ENCODE results near the gene SLX4IP.

Gene SLX4IP

DNA sequence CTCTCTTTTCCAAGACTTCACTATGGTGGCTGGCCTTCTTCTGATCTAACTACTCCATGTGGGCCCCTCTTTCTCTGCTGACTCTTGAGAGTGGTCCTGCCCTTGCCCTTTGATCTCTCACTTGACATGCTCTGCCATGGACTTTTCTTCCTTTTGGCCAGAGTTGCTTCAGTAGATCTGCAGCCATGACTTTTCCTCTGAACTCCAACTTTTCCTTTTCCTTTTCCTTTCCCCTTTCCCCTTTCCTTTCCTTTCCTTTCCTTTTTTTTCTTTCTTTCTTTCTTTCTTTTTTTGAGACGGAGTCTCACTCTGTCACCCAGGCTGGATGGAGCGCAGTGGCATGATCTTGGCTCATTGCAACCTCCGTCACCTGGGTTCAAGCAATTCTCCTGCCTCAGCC, 150.2 kb downstream of the SLX4IP start:
- no peak for TF ChIP-seq TEAD4 (IDR thresholded peaks at IDR 0.05)
- no peak for TF ChIP-seq RAD21 (IDR thresholded peaks at IDR 0.05; ENCODE audit: low read depth)
- no peak for TF ChIP-seq CREB1 (IDR thresholded peaks at IDR 0.05; ENCODE audit: low read depth)
- no peak for TF ChIP-seq EP300 (IDR thresholded peaks at IDR 0.05; ENCODE audit: borderline replicate concordance)
- TF ChIP-seq YY1 (IDR thresholded peaks at IDR 0.05; ENCODE audit: low read depth), result no peak
- no peak for TF ChIP-seq TCF12 (IDR thresholded peaks at IDR 0.05; ENCODE audit: low read depth)

DNA sequence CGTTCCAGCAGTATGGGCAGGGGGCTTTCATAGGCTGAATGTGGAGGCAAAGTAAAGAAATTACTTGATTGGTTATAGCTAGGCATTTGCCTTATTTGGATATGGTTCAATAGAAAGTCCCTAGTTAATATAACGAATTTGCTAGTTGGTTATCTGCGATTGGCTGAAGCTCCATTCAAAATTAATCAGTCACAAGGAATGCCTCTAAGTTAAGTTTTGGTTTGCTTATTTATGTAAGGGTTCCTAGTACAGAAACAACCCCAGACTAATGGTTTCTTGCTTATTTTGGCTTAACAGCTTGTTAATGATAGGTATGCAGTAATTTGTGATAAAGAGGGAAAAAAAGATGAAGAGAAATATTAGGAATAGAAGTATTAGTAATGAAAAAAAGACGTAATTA, 151.2 kb downstream of the SLX4IP start:
- no peak for TF ChIP-seq YY1 (IDR thresholded peaks at IDR 0.05; ENCODE audit: low read depth)
- no peak for TF ChIP-seq EGR1 (IDR thresholded peaks at IDR 0.05)
- TF ChIP-seq TCF12 (IDR thresholded peaks at IDR 0.05; ENCODE audit: low read depth), result no peak

DNA sequence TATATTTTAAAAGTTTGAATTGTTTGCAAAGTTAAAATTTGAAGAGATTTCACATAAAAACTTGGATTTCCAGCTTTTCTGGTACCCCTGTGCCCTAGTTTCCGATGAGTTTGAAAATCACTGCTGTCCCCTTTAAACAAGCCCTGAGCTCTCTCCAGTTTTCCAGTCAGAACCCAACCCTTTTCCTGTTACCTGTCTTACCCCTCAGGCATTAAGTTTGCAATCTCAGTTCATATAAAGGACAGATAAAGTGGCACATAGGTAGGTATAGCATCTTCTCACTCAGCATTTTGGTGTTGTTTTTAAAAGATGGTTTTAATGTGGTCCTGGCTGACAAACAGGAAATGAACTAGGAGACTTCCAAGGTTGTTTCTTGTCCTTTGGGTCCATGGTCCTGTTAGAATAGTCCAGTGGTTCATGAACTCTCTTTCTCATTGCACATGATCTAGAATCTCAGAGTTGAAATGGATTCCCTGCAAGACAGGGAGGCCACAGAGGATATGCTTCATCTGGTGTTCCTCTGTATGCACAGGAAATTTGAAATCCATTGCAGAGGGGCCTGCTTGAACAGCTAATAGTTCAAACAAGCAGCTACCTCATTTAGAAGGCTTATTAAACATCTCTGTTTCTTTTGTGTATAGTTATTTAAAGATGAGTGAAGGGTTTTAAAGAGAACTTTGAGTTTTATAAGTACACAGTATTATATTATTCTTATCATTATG, 156.0 kb downstream of the SLX4IP start:
- TF ChIP-seq NFIC (IDR thresholded peaks at IDR 0.05) (no peak), EGR1 (IDR thresholded peaks at IDR 0.05) (no peak), TCF12 (IDR thresholded peaks at IDR 0.05; ENCODE audit: low read depth) (no peak), RAD21 (IDR thresholded peaks at IDR 0.05; ENCODE audit: low read depth) (no peak), FOXM1 (IDR thresholded peaks at IDR 0.05; ENCODE audit: borderline replicate concordance, low read depth) (no peak), CREB1 (IDR thresholded peaks at IDR 0.05; ENCODE audit: low read depth) (no peak), TEAD4 (IDR thresholded peaks at IDR 0.05) (no peak), TAF1 (IDR thresholded peaks at IDR 0.05; ENCODE audit: low read depth) (no peak), YY1 (IDR thresholded peaks at IDR 0.05; ENCODE audit: low read depth) (no peak), ZBTB7A (IDR thresholded peaks at IDR 0.05; ENCODE audit: low read depth) (no peak), CEBPB (IDR thresholded peaks at IDR 0.05) (no peak), EP300 (IDR thresholded peaks at IDR 0.05; ENCODE audit: borderline replicate concordance) (no peak)
- TF ChIP-seq, protein P1, sequence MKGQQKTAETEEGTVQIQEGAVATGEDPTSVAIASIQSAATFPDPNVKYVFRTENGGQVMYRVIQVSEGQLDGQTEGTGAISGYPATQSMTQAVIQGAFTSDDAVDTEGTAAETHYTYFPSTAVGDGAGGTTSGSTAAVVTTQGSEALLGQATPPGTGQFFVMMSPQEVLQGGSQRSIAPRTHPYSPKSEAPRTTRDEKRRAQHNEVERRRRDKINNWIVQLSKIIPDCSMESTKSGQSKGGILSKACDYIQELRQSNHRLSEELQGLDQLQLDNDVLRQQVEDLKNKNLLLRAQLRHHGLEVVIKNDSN (IDR thresholded peaks at IDR 0.05), result no peak
- TF ChIP-seq, protein P2, sequence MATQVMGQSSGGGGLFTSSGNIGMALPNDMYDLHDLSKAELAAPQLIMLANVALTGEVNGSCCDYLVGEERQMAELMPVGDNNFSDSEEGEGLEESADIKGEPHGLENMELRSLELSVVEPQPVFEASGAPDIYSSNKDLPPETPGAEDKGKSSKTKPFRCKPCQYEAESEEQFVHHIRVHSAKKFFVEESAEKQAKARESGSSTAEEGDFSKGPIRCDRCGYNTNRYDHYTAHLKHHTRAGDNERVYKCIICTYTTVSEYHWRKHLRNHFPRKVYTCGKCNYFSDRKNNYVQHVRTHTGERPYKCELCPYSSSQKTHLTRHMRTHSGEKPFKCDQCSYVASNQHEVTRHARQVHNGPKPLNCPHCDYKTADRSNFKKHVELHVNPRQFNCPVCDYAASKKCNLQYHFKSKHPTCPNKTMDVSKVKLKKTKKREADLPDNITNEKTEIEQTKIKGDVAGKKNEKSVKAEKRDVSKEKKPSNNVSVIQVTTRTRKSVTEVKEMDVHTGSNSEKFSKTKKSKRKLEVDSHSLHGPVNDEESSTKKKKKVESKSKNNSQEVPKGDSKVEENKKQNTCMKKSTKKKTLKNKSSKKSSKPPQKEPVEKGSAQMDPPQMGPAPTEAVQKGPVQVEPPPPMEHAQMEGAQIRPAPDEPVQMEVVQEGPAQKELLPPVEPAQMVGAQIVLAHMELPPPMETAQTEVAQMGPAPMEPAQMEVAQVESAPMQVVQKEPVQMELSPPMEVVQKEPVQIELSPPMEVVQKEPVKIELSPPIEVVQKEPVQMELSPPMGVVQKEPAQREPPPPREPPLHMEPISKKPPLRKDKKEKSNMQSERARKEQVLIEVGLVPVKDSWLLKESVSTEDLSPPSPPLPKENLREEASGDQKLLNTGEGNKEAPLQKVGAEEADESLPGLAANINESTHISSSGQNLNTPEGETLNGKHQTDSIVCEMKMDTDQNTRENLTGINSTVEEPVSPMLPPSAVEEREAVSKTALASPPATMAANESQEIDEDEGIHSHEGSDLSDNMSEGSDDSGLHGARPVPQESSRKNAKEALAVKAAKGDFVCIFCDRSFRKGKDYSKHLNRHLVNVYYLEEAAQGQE (IDR thresholded peaks at IDR 0.05; ENCODE audit: low read depth), result no peak
- TF ChIP-seq, protein P3, sequence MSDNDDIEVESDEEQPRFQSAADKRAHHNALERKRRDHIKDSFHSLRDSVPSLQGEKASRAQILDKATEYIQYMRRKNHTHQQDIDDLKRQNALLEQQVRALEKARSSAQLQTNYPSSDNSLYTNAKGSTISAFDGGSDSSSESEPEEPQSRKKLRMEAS (IDR thresholded peaks at IDR 0.05), result no peak

DNA sequence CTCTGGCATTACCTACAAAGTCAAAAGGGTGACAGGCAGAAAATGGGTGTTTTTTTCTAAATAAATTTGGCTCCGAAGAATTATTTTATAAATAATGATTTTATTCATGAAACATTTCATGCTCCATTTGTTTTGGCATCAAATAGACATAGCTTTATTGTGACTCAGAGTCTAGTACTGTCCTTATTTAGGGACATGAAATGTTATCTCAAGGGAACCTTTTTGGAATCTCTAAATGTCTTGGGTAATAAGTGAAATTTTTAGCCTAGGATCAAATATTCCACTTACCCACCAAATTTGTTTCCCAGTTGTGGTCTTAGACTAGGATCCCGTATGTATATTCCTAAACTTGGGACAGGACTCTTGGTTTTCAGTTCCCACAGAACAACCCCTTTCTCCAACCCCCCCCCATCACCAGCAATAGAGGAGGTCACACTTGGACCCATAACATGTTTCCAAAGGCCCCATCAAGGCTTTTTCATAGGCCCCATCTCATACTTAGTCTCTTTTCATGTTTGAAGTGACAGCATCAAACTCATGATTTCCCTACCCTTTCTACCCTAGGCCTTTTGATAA, 156.9 kb downstream of the SLX4IP start:
- TF ChIP-seq YY1 (IDR thresholded peaks at IDR 0.05; ENCODE audit: low read depth) (no peak), FOXM1 (IDR thresholded peaks at IDR 0.05; ENCODE audit: borderline replicate concordance, low read depth) (no peak), RAD21 (IDR thresholded peaks at IDR 0.05; ENCODE audit: low read depth) (no peak), NFIC (IDR thresholded peaks at IDR 0.05) (peak; percentile 50; the same call in 1 of the 2 replicates), CEBPB (IDR thresholded peaks at IDR 0.05) (no peak)
- TF ChIP-seq, protein P2 (IDR thresholded peaks at IDR 0.05; ENCODE audit: low read depth), result no peak

DNA sequence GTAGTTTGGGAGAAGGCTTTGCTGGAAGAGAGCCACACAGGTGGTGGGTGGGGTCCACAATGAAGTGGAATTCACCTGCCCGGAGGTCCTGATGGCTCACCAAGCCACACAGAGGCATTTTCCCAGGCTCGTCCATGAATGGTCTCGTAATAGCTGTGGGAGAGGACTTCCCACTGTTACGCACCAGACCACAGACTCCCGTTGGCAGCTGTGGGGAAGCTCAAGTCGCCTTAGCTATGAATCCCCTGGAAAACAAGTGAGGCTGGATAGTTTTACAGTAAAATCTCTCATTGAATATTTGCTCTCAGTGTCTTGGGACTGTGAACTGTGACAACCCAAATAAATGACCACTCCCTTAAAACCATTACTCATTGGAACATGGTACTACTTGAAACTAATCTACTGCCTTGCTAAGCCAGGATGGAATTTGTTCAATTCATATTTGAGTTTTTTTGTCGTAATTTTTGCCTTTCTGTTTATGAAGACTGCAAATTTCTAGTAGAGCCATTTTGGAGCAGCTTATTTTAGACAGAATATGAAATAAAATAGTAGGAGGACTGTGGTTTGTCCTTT, 159.3 kb downstream of the SLX4IP start:
- TF ChIP-seq RAD21 (IDR thresholded peaks at IDR 0.05; ENCODE audit: low read depth) (no peak), TCF12 (IDR thresholded peaks at IDR 0.05; ENCODE audit: low read depth) (0 out of 2 replicates have a peak, but pooled peaks have one; percentile 28)

DNA sequence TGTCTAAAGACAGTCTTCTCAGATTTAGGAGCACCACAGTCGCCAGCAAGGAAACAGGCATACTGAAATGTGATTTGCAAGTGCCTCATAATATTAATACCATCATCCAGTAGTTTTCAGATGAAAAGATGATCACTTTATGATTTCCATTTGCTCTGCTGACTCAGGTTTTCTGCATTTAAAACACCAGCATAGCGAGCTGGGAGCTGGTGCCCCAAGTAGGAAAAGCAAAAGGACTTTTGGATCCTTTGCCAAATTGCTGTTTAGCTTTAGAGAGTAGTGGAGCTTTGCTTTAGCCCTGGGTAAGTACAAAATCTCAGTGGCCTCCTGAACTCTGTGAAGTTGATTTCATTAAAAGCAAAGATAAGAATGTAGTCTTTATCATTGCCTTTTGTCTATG, 160.2 kb downstream of the SLX4IP start:
- TF ChIP-seq TCF12 (IDR thresholded peaks at IDR 0.05; ENCODE audit: low read depth) (no peak), TAF1 (IDR thresholded peaks at IDR 0.05; ENCODE audit: low read depth) (no peak), TEAD4 (IDR thresholded peaks at IDR 0.05) (no peak), ZBTB7A (IDR thresholded peaks at IDR 0.05; ENCODE audit: low read depth) (no peak), YY1 (IDR thresholded peaks at IDR 0.05; ENCODE audit: low read depth) (no peak), FOXM1 (IDR thresholded peaks at IDR 0.05; ENCODE audit: borderline replicate concordance, low read depth) (no peak), RAD21 (IDR thresholded peaks at IDR 0.05; ENCODE audit: low read depth) (no peak), NFIC (IDR thresholded peaks at IDR 0.05) (no peak)
- TF ChIP-seq, protein P1 (IDR thresholded peaks at IDR 0.05), result no peak
- TF ChIP-seq, protein P2 (IDR thresholded peaks at IDR 0.05; ENCODE audit: low read depth), result no peak
